HG03342 (cell line): Measurements from ENCODE around the gene RNU1-3.
"Not testable (repeated sequence)": the region's sequence is repeated elsewhere in the genome, so short reads cannot be mapped to it uniquely, and the experiment has no call there.

Source experiments
- ATAC-seq: cut with Tn5 transposase; IDR thresholded peaks from one replicate; pipeline ENCODE4 v1.9.1; 2021; ENCODE audit warnings: mild to moderate bottlenecking, moderate library complexity; ENCODE audit not compliant: unreplicated experiment

Gene RNU1-3

GRCh38 chr1:16666502-16667413 lies at the start of gene RNU1-3:
TSS of gene RNU1-3 (minus strand) at chr1:16666948.
- ATAC-seq = peak; percentile 97

GRCh38 chr1:16713480-16713879 lies 46.7 kb upstream of the RNU1-3 start:
- ATAC-seq = not testable (repeated sequence)

GRCh38 chr1:16712984-16713383 lies 46.2 kb upstream of the RNU1-3 start:
- ATAC-seq = not testable (repeated sequence)

GRCh38 chr1:16712582-16712981 lies 45.8 kb upstream of the RNU1-3 start:
- ATAC-seq = not testable (repeated sequence)

- ATAC-seq = not testable (repeated sequence)
These were observed 45.4 kb upstream of the RNU1-3 start for GRCh38 chr1:16712131-16712530.

- ATAC-seq = not testable (repeated sequence)
These were observed 43.9 kb upstream of the RNU1-3 start for GRCh38 chr1:16710618-16711017.

GRCh38 chr1:16709659-16710087 lies 42.9 kb upstream of the RNU1-3 start:
- ATAC-seq = not testable (repeated sequence)

GRCh38 chr1:16708704-16709103 lies 42.0 kb upstream of the RNU1-3 start:
- not testable (repeated sequence) for ATAC-seq

- ATAC-seq = not testable (repeated sequence)
These were observed 40.7 kb upstream of the RNU1-3 start for GRCh38 chr1:16707130-16708093.

GRCh38 chr1:16706302-16706701 lies 39.6 kb upstream of the RNU1-3 start:
- ATAC-seq = not testable (repeated sequence)

GRCh38 chr1:16704502-16705100 lies 37.9 kb upstream of the RNU1-3 start:
- not testable (repeated sequence) for ATAC-seq

GRCh38 chr1:16704076-16704475 lies 37.3 kb upstream of the RNU1-3 start:
- not testable (repeated sequence) for ATAC-seq

- not testable (repeated sequence) for ATAC-seq
These were observed 36.9 kb upstream of the RNU1-3 start for GRCh38 chr1:16703602-16704001.

GRCh38 chr1:16703141-16703540 lies 36.4 kb upstream of the RNU1-3 start:
- ATAC-seq = not testable (repeated sequence)

GRCh38 chr1:16702280-16702679 lies 35.5 kb upstream of the RNU1-3 start:
- not testable (repeated sequence) for ATAC-seq

- not testable (repeated sequence) for ATAC-seq
These were observed 34.4 kb upstream of the RNU1-3 start for GRCh38 chr1:16701189-16701588.

- not testable (repeated sequence) for ATAC-seq
These were observed 33.6 kb upstream of the RNU1-3 start for GRCh38 chr1:16700138-16700895.

- not testable (repeated sequence) for ATAC-seq
These were observed 32.7 kb upstream of the RNU1-3 start for GRCh38 chr1:16699440-16699839.

- ATAC-seq = not testable (repeated sequence)
These were observed 30.4 kb upstream of the RNU1-3 start for GRCh38 chr1:16697152-16697551.
